NCI-H2107 treated with DMSO at 0.1 percent for 48 hours (cell line): ENCODE data around the gene MIS12.

Source experiments
- DNase-seq: peaks from one replicate; lab custom pipeline; 2025; ENCODE audit not compliant: unreplicated experiment; lab: John Stamatoyannopoulos, UW

MIS12 gene

GRCh38 chr17:5486206-5487124 lies at the start of gene MIS12:
Gene MIS12, plus strand, starts transcription at chr17:5486566. Its CDS starts 2,297 bp downstream, at chr17:5488863.
- DNase-seq = peak; percentile 95

- no peak for DNase-seq
Observed at GRCh38 chr17:5437721-5438317, 48.5 kb upstream of the MIS12 start.

GRCh38 chr17:5438716-5439445 lies 47.5 kb upstream of the MIS12 start, which contains the start of gene C1QBP:
Gene C1QBP, minus strand, starts transcription at chr17:5439155. Its CDS starts 82 bp downstream, at chr17:5439073.
- DNase-seq = peak; percentile 46

- DNase-seq = no peak
Observed at GRCh38 chr17:5439446-5439764, 47.0 kb upstream of the MIS12 start.

GRCh38 chr17:5443728-5444127 lies 42.6 kb upstream of the MIS12 start:
- no peak for DNase-seq

GRCh38 chr17:5444209-5444608 lies 42.2 kb upstream of the MIS12 start:
- no peak for DNase-seq

GRCh38 chr17:5446786-5447185 lies 39.6 kb upstream of the MIS12 start:
- no peak for DNase-seq

GRCh38 chr17:5464717-5465507 lies 21.5 kb upstream of the MIS12 start:
- DNase-seq = no peak

- no peak for DNase-seq
Observed at GRCh38 chr17:5466295-5466694, 20.1 kb upstream of the MIS12 start.

GRCh38 chr17:5467416-5467815 lies 18.9 kb upstream of the MIS12 start:
- DNase-seq = no peak

GRCh38 chr17:5468075-5468473 lies 18.3 kb upstream of the MIS12 start:
- no peak for DNase-seq

- DNase-seq = no peak
Observed at GRCh38 chr17:5472511-5472910, 13.9 kb upstream of the MIS12 start.

GRCh38 chr17:5473906-5474305 lies 12.5 kb upstream of the MIS12 start:
- no peak for DNase-seq

- DNase-seq = no peak
Observed at GRCh38 chr17:5478992-5479391, 7.4 kb upstream of the MIS12 start.

GRCh38 chr17:5480962-5481361 lies 5.4 kb upstream of the MIS12 start:
- no peak for DNase-seq

- no peak for DNase-seq
Observed at GRCh38 chr17:5481451-5481850, 4.9 kb upstream of the MIS12 start.

- no peak for DNase-seq
Observed at GRCh38 chr17:5485270-5486205, 828 bp upstream of the MIS12 start, which contains the start of gene DERL2. Gene DERL2, minus strand, starts transcription at chr17:5486178. Its CDS starts 17 bp downstream, at chr17:5486161.

GRCh38 chr17:5488752-5489151 lies 2.4 kb downstream of the MIS12 start:
- DNase-seq = no peak

GRCh38 chr17:5492970-5493369 lies 6.6 kb downstream of the MIS12 start:
- no peak for DNase-seq
